ENCODE results near the gene CD160. TPM values are rescaled to one million over a fixed set of nuclear protein-coding genes. Genes with fewer than 3 reads are reported as not detected.
"Not testable (repeated sequence)": the region's sequence is repeated elsewhere in the genome, so short reads cannot be mapped to it uniquely, and the experiment has no call there.

The CD160 gene
- under 1 TPM in 1 of 4 donors, not detected in 3; 0.21 TPM for total RNA-seq

DNA sequence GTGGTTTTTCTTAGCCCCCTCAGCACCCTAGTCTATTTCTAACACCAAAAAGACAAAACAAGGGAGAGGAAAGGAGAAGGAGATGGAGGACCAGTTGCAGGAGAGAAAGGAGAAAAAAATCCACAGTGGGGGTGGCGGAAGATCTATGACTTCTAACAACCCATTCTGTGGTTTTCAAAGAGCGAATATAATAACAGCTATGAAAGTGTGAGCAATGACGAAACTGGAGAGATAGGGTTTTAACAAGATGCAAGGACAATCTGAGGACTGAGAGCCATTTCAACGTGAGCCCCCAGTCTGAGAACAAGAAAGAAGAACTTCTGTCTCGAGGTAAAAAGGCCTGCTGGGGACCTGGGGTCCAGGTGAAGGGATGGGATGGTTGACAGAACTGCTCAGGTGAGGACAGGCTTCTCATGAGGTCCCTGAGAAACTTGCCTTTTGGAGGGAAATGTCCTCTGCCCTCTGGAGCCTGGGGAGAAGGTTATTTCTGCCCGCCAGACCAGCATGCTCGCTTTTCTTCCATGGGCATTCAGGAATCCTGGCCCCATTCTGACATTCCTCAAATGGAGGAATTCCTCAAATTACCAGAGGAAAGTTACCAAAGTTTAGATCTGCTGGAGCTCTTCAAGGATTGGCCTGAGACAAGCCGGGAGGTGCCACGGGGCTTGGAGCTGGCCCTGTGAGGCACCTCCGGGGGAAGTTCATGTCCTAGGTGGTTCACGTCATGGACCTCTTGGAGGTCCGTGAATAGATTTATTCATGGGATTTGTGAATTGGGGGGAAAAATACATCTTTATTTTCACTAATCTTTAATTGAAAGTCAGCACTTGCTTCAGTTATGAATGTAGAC is at the start of gene CD160:
Gene CD160 (plus strand): TSS at position 270 of the 850 bp plus-strand sequence. CDS start 8,829 bp downstream, outside the sequence.
- Histone ChIP-seq H3K4me3 (no peak within 1 kb of the TSS), H3K9me3 (no peaks in the 10 kb centered on the region), H3K4me1 (peaks cover 0 to 18% (median 0%) of the 10 kb centered on the region in 4 donors), H3K36me3 (no peaks in the 10 kb centered on the region), H3K27me3 (peaks cover 0 to 6% of the 10 kb centered on the region in 2 donors), H3K27ac (no peak within 1 kb of the TSS)
- TF ChIP-seq, protein P1, sequence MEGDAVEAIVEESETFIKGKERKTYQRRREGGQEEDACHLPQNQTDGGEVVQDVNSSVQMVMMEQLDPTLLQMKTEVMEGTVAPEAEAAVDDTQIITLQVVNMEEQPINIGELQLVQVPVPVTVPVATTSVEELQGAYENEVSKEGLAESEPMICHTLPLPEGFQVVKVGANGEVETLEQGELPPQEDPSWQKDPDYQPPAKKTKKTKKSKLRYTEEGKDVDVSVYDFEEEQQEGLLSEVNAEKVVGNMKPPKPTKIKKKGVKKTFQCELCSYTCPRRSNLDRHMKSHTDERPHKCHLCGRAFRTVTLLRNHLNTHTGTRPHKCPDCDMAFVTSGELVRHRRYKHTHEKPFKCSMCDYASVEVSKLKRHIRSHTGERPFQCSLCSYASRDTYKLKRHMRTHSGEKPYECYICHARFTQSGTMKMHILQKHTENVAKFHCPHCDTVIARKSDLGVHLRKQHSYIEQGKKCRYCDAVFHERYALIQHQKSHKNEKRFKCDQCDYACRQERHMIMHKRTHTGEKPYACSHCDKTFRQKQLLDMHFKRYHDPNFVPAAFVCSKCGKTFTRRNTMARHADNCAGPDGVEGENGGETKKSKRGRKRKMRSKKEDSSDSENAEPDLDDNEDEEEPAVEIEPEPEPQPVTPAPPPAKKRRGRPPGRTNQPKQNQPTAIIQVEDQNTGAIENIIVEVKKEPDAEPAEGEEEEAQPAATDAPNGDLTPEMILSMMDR (IDR thresholded peaks at IDR 0.05) = no peak
- TF ChIP-seq POLR2A (IDR thresholded peaks at IDR 0.05) (no peak), EP300 (IDR thresholded peaks at IDR 0.05) (no peak)
- 84 to 85% methylated on average over 12 of the region's 12 CpGs for WGBS, 2 donors
- no peak for DNase-seq (ENCODE audit: low spot score in 2 of 2)

GRCh38 chr1:145670995-145671745 is 48.1 kb upstream of the CD160 start:
- H3K27me3 ChIP-seq; H3K4me3 ChIP-seq; H3K4me1 ChIP-seq; H3K9me3 ChIP-seq; H3K36me3 ChIP-seq; H3K27ac ChIP-seq; DNase-seq (ENCODE audit: low spot score in 2 of 2): not testable (repeated sequence)
- WGBS, 2 donors = 81 to 89% methylated on average over 2 of the region's 3 CpGs

DNA sequence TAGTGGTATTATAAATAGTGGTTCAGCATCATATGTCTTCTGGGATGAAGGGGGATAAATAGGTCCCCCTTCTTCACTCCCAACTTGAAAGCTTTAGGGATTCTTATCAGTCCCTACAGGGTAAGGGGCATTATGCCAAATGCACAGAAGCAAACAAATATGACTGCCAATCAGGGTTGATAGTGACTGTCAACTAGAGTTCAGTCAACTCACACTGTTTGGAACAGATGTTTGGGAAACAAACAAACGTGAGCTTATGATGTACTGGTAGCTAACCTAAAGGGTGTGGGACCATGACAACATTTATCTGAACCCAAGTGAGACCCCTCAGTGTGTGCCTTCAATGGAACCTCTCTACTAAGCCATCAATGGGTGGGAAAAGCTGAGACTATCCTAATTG is 46.1 kb upstream of the CD160 start:
- not testable (repeated sequence) for H3K9me3 ChIP-seq; DNase-seq (ENCODE audit: low spot score in 2 of 2)
- WGBS, 2 donors = no CpG with 5 or more reads among the region's 1 CpG

GRCh38 chr1:145684858-145685257 is 34.4 kb upstream of the CD160 start:
- DNase-seq (ENCODE audit: low spot score in 2 of 2); H3K27ac ChIP-seq; H3K27me3 ChIP-seq; H3K9me3 ChIP-seq; H3K4me3 ChIP-seq; H3K4me1 ChIP-seq; H3K36me3 ChIP-seq: not testable (repeated sequence)
- WGBS, 2 donors = 100% methylated on average over 1 of the region's 3 CpGs; no CpG with 5 or more reads in 1 of the 2 donors

More for the DNA sequence above, 46.1 kb upstream of the CD160 start:
- not testable (repeated sequence) for H3K27me3 ChIP-seq, H3K4me1 ChIP-seq, H3K4me3 ChIP-seq, H3K36me3 ChIP-seq, H3K27ac ChIP-seq

GRCh38 chr1:145686078-145686477 is 33.2 kb upstream of the CD160 start:
- not testable (repeated sequence) for H3K9me3 ChIP-seq; H3K27me3 ChIP-seq; H3K27ac ChIP-seq; H3K4me3 ChIP-seq; H3K4me1 ChIP-seq; DNase-seq (ENCODE audit: low spot score in 2 of 2); H3K36me3 ChIP-seq
- WGBS, 2 donors = 80 to 100% methylated on average over 1 of the region's 1 CpG

DNA sequence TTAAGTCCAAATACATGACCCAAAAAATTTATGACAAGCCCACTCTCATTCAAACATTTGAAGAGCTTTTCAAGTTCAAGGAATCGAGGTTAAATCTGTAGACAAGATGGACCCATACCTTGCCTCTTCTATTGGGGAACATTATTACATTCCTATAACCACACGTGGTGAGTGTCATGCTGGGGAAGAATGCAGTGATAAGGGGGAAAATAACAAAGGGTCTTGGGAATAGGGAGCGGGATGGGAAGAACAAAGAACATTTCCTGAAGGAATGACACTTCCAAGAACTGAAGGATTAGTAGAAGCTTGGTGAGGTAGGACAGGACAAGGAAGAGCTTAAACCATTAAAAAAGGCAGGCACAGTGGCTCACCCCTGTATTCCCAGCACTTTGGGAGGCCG is 31.0 kb upstream of the CD160 start:
- no peak for DNase-seq (ENCODE audit: low spot score in 2 of 2)
- Histone ChIP-seq H3K36me3 (no peaks in the 10 kb centered on the region), H3K27me3 (no peaks in the 10 kb centered on the region), H3K27ac (no peak overlapping the region), H3K4me3 (no peak overlapping the region), H3K4me1 (no peaks in the 10 kb centered on the region), H3K9me3 (no peaks in the 10 kb centered on the region)
- no peak for TF ChIP-seq POLR2A (IDR thresholded peaks at IDR 0.05)
- TF ChIP-seq EP300 (IDR thresholded peaks at IDR 0.05) = no peak
- TF ChIP-seq, protein P1 (IDR thresholded peaks at IDR 0.05) = no peak
- 71 to 78% methylated on average over 4 of the region's 4 CpGs for WGBS, 2 donors

DNA sequence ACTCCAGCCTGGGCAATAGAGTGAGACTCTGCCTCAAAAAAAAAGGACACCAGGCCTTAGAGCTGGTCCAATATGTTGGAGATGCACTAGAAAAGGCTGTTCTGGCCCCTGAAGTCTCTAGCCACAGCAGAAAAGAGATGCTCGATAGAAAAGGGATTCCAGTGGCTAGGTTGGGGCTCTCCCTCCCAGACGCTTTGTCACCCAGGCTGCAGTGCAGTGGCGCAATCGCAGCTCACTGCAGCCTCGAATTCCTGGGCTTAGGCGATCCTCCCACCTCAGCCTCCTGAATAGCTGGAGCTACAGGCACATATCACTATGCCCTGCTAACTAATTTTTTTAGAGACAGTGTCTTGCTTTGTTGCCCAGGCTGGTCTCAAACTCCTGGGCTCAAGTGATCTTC is 30.4 kb upstream of the CD160 start:
- Histone ChIP-seq H3K4me3 (no peak overlapping the region), H3K27me3 (no peaks in the 10 kb centered on the region), H3K36me3 (no peaks in the 10 kb centered on the region), H3K4me1 (no peaks in the 10 kb centered on the region), H3K27ac (no peak overlapping the region), H3K9me3 (no peaks in the 10 kb centered on the region)
- TF ChIP-seq POLR2A (IDR thresholded peaks at IDR 0.05) (no peak), EP300 (IDR thresholded peaks at IDR 0.05) (no peak)
- TF ChIP-seq, protein P1 (IDR thresholded peaks at IDR 0.05) = no peak
- DNase-seq (ENCODE audit: low spot score in 2 of 2) = no peak
- WGBS, 2 donors = 91 to 96% methylated on average over 6 of the region's 6 CpGs
